ENCODE data around the gene GNG12. TPM values are rescaled to one million over a fixed set of nuclear protein-coding genes. Genes with fewer than 3 reads are reported as not detected.

Gene GNG12
- total RNA-seq, 4 donors from 2014 or later, result 89.6 to 129 (median 90.9) TPM

DNA sequence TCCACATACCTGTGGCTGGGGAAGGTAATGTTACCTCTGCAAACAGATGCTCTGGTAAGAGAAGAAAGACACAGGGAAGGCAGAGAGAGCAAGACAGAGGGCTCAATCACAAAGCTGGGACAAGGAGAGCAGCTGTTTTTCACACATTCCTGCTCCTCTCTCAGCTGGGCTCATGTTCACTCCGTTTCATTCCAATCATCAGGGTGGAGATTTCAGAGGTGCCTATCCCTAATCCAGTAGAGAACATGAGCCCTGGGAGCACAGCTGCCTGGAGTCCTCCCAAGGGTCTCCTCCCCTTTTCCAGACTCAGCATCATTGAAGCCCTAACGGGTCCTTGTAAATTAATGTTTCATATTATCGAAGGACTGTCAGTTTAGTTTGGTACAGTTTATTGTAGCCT is 128.9 kb downstream of the GNG12 start:
- H3K4me3 ChIP-seq, result no peak overlapping the region
- no peaks in the 10 kb centered on the region for H3K27me3 ChIP-seq
- H3K4me1 ChIP-seq, result peaks cover 10% of the 10 kb centered on the region
- no peak for TF ChIP-seq EP300 (IDR thresholded peaks at IDR 0.05)
- 92% methylated on average over 3 of the region's 3 CpGs for WGBS
- DNase-seq (ENCODE audit: low spot score in 2 of 2), result no peak
- H3K36me3 ChIP-seq, result peaks cover 39% of the 10 kb centered on the region
- no peak overlapping the region for H3K27ac ChIP-seq
- H3K9me3 ChIP-seq, result no peaks in the 10 kb centered on the region

DNA sequence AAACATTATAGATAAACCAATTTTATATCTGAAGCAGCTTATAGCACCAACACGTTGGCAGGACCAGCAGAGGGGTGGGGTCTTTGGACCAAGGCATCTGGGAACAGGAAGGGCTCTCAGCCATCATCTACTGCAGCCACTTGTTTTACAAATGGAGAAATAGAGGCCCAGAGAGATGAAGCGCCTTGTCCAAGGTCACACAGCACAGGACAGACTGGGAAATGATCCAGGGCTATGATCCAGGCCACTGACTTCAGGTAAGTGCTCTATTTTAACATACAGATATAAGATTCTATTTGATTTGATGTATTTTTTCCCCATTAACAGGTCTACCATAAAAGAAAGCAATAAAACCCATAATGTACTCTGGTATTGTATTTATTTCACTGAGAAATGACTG is 131.4 kb downstream of the GNG12 start:
- H3K27ac ChIP-seq, result no peak overlapping the region
- no peak overlapping the region for H3K4me3 ChIP-seq
- WGBS, result 90% methylated on average over 2 of the region's 2 CpGs
- H3K4me1 ChIP-seq, result no peaks in the 10 kb centered on the region
- H3K27me3 ChIP-seq, result no peaks in the 10 kb centered on the region
- DNase-seq (ENCODE audit: low spot score in 2 of 2), result no peak
- peaks cover 39% of the 10 kb centered on the region for H3K36me3 ChIP-seq
- no peak for TF ChIP-seq POLR2AphosphoS5 (IDR thresholded peaks at IDR 0.05)
- TF ChIP-seq, protein P1, sequence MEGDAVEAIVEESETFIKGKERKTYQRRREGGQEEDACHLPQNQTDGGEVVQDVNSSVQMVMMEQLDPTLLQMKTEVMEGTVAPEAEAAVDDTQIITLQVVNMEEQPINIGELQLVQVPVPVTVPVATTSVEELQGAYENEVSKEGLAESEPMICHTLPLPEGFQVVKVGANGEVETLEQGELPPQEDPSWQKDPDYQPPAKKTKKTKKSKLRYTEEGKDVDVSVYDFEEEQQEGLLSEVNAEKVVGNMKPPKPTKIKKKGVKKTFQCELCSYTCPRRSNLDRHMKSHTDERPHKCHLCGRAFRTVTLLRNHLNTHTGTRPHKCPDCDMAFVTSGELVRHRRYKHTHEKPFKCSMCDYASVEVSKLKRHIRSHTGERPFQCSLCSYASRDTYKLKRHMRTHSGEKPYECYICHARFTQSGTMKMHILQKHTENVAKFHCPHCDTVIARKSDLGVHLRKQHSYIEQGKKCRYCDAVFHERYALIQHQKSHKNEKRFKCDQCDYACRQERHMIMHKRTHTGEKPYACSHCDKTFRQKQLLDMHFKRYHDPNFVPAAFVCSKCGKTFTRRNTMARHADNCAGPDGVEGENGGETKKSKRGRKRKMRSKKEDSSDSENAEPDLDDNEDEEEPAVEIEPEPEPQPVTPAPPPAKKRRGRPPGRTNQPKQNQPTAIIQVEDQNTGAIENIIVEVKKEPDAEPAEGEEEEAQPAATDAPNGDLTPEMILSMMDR (IDR thresholded peaks at IDR 0.05), result no peak
- no peak for TF ChIP-seq POLR2A (IDR thresholded peaks at IDR 0.05)
- H3K9me3 ChIP-seq, result no peaks in the 10 kb centered on the region

DNA sequence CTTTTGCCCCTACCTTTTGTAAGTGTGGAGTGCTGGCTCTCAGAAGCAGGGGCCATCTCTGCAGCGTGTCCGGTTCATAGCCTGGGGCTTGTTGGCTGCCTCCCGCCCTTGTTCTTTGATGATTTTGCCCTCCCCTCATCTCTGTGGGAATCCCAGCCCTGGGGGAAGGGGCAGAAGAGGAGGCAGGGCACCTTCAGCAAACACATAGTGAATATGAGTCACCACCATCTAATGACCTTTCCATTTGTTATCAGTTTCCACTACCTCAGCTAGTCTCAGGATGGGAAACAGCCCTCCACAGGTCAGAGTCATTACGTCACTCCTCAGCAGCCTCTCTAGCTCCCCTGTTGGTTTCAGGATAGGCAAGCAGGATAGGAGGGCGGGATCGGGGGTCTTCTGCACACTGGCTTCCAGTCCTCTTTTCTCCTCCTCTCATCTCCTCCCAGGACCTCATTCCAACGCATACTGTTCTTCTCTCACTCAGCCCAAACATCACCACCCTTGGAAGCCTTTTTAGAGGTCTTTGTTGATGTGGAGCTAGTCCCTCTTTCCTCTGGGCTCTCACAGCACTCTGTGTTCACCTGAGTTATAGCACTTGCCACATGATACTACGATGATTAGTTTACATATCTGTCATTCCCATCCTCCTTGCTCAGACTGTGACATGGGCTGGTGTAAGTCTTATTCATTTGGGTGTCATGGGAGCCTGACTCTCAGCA is 132.4 kb downstream of the GNG12 start:
- no peak for DNase-seq (ENCODE audit: low spot score in 2 of 2)
- no peak overlapping the region for H3K27ac ChIP-seq
- 70% methylated on average over 8 of the region's 8 CpGs for WGBS
- no peaks in the 10 kb centered on the region for H3K4me1 ChIP-seq
- H3K36me3 ChIP-seq, result peaks cover 33% of the 10 kb centered on the region
- no peaks in the 10 kb centered on the region for H3K27me3 ChIP-seq
- H3K9me3 ChIP-seq, result no peaks in the 10 kb centered on the region
- TF ChIP-seq EP300 (IDR thresholded peaks at IDR 0.05), result no peak
- H3K4me3 ChIP-seq, result no peak overlapping the region

DNA sequence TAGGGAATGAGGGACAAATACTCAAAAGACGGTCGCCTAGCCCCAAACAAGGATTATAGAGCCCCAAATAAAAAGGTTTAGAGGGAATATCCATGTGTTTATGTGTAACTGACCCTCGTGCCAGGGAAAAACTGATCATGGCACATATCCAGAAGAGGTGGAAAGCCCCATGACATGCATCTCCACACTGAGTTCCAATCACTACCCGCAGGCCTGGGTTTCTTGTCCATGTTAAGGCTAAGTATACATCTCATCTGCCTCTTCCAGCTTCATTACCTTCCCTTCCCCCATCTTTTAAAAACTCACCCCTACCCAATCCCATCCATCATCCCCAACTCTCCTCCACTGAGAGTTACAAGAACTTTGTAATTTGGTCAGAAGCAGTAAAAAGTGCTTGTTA is 133.0 kb downstream of the GNG12 start:
- H3K9me3 ChIP-seq, result no peaks in the 10 kb centered on the region
- DNase-seq (ENCODE audit: low spot score in 2 of 2), result no peak
- WGBS, result 61% methylated on average over 4 of the region's 4 CpGs
- H3K4me1 ChIP-seq, result no peaks in the 10 kb centered on the region
- H3K27me3 ChIP-seq, result no peaks in the 10 kb centered on the region
- no peak overlapping the region for H3K4me3 ChIP-seq
- H3K27ac ChIP-seq, result no peak overlapping the region
- no peak for TF ChIP-seq POLR2AphosphoS5 (IDR thresholded peaks at IDR 0.05)
- peaks cover 28% of the 10 kb centered on the region for H3K36me3 ChIP-seq

DNA sequence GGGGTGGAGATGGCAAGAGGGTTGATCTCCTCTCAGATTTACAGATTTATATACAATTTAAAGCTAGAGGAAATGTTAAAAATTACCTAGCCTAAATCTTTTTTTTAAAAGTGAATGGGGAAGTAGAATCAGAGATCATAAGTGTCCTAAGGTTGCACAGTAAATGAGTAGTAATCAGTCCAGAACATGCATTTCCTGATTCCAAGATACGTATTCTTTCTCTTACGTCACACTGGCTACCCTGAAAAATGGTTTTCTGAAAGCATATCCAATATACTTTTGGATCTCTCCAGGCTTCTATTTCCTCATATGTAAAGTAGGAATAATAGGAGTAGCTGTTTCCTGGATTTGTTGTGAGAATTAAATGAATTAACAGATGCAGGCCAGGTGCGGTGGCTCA is 136.6 kb downstream of the GNG12 start:
- Histone ChIP-seq H3K4me1 (no peaks in the 10 kb centered on the region), H3K36me3 (peaks cover 6% of the 10 kb centered on the region), H3K27ac (no peak overlapping the region), H3K9me3 (no peaks in the 10 kb centered on the region), H3K27me3 (no peaks in the 10 kb centered on the region), H3K4me3 (no peak overlapping the region)
- TF ChIP-seq POLR2A (IDR thresholded peaks at IDR 0.05), result no peak
- TF ChIP-seq POLR2AphosphoS5 (IDR thresholded peaks at IDR 0.05), result no peak
- TF ChIP-seq, protein P1 (IDR thresholded peaks at IDR 0.05), result no peak
- no peak for TF ChIP-seq EP300 (IDR thresholded peaks at IDR 0.05)
- WGBS, result 83% methylated on average over 3 of the region's 3 CpGs
- DNase-seq (ENCODE audit: low spot score in 2 of 2), result no peak

DNA sequence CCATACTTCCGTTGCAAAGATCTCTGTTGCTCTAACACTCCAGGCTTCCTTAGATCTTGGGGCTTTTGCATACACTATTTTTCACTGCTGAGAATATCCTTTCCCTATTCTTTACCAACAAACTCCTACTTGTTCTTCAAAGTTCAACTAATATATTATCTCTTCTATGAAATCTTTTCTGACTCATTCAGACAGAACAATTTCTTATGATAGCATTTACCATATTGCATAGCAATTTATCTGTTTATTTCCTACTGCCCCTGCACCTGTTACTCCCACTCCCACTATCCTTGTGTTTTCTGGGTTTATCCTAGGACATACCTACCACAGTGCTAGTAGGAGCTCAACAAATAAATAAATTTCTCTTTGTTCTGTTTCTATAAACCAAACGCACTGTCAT is 137.3 kb downstream of the GNG12 start:
- no peaks in the 10 kb centered on the region for H3K27me3 ChIP-seq
- WGBS, result 89% methylated on average over 2 of the region's 2 CpGs

More for the DNA sequence above, 137.3 kb downstream of the GNG12 start:
- no peak for DNase-seq (ENCODE audit: low spot score in 2 of 2)
- Histone ChIP-seq H3K4me3 (no peak overlapping the region), H3K4me1 (no peaks in the 10 kb centered on the region), H3K36me3 (peaks cover 1% of the 10 kb centered on the region), H3K9me3 (no peaks in the 10 kb centered on the region), H3K27ac (no peak overlapping the region)
- TF ChIP-seq, protein P1 (IDR thresholded peaks at IDR 0.05), result no peak
- TF ChIP-seq POLR2A (IDR thresholded peaks at IDR 0.05) (no peak), POLR2AphosphoS5 (IDR thresholded peaks at IDR 0.05) (no peak), EP300 (IDR thresholded peaks at IDR 0.05) (no peak)
